Parathyroid adenoma (tissue), 2 donors: ENCODE results near the gene DCST1.

Experiments
- H2AFZ ChIP-seq: fragments of 300-600 bp; sonication (generic); one replicate; pipeline ENCODE4 v1.7.0; 2017; ENCODE audit warnings: antibody characterized with exemption, mild to moderate bottlenecking
- H3K27ac ChIP-seq: fragments of 300-600 bp; sonication (generic); one replicate; pipeline ENCODE4 v1.7.0; 2017
- H3K27me3 ChIP-seq: fragments of 300-600 bp; sonication (generic); one replicate; pipeline ENCODE4 v1.7.0; 2017; ENCODE audit warnings: low read length; ENCODE audit not compliant: control insufficient read depth, insufficient read depth
- H3K36me3 ChIP-seq: fragments of 300-600 bp; sonication (generic); one replicate; pipeline ENCODE4 v1.7.0; 2017; ENCODE audit warnings: low read length; ENCODE audit not compliant: control insufficient read depth, insufficient read depth
- H3K4me1 ChIP-seq: fragments of 300-600 bp; sonication (generic); one replicate; pipeline ENCODE4 v1.7.0; 2017; ENCODE audit warnings: control low read depth
- H3K4me2 ChIP-seq: fragments of 300-600 bp; sonication (generic); one replicate; pipeline ENCODE4 v1.7.0; 2017; ENCODE audit warnings: low read length
- H3K4me3 ChIP-seq: fragments of 300-600 bp; sonication (generic); one replicate; pipeline ENCODE4 v1.7.0; 2017; ENCODE audit warnings: low read depth, low read length
- H3K79me2 ChIP-seq: fragments of 300-600 bp; sonication (generic); one replicate; pipeline ENCODE4 v1.7.0; 2017; ENCODE audit warnings: control low read depth
- H3K9ac ChIP-seq: fragments of 300-600 bp; sonication (generic); one replicate; pipeline ENCODE4 v1.7.0; 2017; ENCODE audit warnings: mild to moderate bottlenecking
- H3K9me3 ChIP-seq: fragments of 300-600 bp; sonication (generic); one replicate; pipeline ENCODE4 v1.7.0; 2017; ENCODE audit warnings: low read length; ENCODE audit not compliant: control insufficient read depth
- TF ChIP-seq, protein P1 (sequence below): fragments of 300-600 bp; sonication (generic); IDR thresholded peaks from one replicate; pipeline ENCODE4 v1.7.0; 2017; ENCODE audit warnings: antibody characterized with exemption, mild to moderate bottlenecking
- donor health status: primary hyperparathyroidism.

The DCST1 gene

DNA sequence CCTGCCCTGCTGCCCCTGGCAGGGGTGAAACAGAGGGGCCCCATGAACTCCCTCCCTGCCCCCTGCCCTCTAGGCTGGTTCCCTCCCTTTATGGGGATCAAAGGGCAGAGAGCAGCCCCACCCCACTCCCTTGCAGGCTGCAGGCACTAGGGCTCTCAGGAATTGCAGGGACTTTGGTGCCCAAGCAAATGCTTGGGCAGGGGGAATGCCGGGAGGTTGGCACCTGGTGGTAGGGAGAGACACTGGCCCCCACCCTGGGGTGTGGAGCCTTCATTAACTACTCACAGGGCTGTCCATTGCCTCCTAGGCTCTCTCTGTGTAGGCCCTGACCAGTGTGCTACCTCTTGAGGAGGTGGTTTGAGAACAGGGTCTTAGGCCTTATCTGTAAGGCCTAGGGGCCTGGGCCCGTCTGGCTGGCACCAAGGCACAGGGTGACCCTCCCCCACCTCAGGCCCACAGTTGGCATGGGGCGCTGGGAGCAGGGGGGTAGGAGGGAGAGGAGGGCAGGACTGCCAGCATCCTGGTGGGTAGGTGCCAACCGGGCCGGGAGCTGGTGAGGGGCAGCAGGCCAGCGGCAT lies 26.3 kb upstream of the DCST1 start:
- Histone ChIP-seq H2AFZ (no peak overlapping the region), H3K9me3 (no peaks in the 10 kb centered on the region), H3K9ac (no peak overlapping the region), H3K4me1 (peaks cover 12% of the 10 kb centered on the region), H3K27me3 (no peaks in the 10 kb centered on the region), H3K27ac (no peak overlapping the region), H3K4me3 (no peak overlapping the region), H3K79me2 (peaks cover 7% of the 10 kb centered on the region), H3K36me3 (no peaks in the 10 kb centered on the region), H3K4me2 (no peak overlapping the region)
- TF ChIP-seq, protein P1, sequence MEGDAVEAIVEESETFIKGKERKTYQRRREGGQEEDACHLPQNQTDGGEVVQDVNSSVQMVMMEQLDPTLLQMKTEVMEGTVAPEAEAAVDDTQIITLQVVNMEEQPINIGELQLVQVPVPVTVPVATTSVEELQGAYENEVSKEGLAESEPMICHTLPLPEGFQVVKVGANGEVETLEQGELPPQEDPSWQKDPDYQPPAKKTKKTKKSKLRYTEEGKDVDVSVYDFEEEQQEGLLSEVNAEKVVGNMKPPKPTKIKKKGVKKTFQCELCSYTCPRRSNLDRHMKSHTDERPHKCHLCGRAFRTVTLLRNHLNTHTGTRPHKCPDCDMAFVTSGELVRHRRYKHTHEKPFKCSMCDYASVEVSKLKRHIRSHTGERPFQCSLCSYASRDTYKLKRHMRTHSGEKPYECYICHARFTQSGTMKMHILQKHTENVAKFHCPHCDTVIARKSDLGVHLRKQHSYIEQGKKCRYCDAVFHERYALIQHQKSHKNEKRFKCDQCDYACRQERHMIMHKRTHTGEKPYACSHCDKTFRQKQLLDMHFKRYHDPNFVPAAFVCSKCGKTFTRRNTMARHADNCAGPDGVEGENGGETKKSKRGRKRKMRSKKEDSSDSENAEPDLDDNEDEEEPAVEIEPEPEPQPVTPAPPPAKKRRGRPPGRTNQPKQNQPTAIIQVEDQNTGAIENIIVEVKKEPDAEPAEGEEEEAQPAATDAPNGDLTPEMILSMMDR: no peak

DNA sequence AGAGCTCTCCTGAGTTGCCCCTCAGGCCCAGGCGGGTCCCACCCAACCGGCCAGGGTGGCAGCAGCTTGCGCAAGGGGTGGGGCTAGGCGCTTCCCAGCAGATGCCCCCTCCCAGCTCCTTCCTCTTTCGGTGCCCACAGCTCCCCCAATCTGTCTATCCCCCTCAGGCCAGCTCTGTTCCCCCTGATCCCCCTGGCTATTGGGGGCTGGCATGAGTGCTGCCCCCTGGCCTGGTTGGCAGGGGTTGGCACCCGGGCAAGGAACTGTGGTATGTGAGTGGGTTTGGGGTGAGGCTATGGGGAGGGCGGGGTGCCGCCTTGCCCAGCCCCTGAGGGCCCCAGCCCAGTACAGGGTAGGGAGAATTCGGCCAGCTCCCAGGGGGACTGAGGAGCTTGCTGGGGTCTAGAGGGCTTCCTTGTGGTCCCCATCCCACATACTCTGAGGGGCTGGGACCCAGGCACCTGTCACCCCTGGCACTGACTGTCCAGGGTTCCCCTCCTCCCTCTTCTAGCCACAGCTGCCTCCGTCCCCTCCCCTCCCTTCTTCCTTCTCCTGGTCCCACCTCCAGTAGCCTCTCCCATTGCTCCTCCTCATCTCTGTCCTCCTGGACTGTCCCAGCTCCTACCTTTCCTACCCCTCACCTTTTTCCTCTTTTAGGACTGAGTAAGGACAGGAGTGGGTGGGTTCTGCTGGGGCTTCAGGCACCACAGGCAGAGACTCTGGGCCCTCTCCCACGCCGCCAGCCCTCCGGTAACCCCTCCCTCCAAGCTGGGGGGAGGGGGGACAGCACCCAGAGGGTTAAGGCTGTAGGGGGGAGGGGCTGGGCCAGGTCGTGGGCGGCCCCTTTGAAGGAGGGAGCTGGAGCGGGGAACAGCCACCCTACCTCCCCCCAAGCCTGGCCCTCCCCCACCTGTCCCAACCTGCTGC lies 25.3 kb upstream of the DCST1 start:
- H3K79me2 ChIP-seq: peaks cover 7% of the 10 kb centered on the region
- TF ChIP-seq, protein P1: no peak
- no peaks in the 10 kb centered on the region for H3K9me3 ChIP-seq
- H3K36me3 ChIP-seq: no peaks in the 10 kb centered on the region
- H3K9ac ChIP-seq: no peak overlapping the region
- H3K27me3 ChIP-seq: no peaks in the 10 kb centered on the region
- peak overlapping the region; percentile 19 for H3K4me2 ChIP-seq
- H3K4me1 ChIP-seq: peaks cover 16% of the 10 kb centered on the region
- no peak overlapping the region for H3K4me3 ChIP-seq
- peak overlapping the region; percentile 32 for H3K27ac ChIP-seq
- no peak overlapping the region for H2AFZ ChIP-seq

DNA sequence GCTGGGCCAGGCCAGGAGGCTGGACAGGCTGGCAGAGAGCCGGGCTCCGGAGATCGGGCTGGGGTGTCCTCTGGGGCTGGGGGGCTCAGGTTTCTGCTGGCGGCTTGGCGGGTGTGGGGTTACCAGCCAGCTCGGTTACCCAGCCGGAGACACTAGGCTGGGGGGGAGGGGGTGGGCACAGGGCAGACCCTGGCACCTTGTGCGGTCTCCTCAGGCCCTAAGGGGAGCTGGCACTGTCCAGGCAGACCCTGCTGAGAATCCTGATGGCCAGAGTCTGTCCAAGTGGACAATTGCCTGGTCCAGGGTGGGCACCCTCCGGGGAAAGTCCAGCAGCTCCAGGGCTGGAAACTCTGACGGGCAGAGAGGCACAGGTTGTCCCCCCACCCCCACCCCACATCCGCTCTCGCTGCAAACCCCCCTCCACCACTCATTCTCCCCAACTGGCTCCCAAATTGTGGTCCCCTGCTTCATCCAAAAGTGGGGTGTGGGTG lies 24.4 kb upstream of the DCST1 start:
- H3K27me3 ChIP-seq: no peaks in the 10 kb centered on the region
- no peak overlapping the region for H3K27ac ChIP-seq
- no peak overlapping the region for H3K4me2 ChIP-seq
- peaks cover 20% of the 10 kb centered on the region for H3K4me1 ChIP-seq
- H3K79me2 ChIP-seq: peaks cover 6% of the 10 kb centered on the region
- TF ChIP-seq, protein P1: no peak
- no peaks in the 10 kb centered on the region for H3K36me3 ChIP-seq
- H3K9me3 ChIP-seq: no peaks in the 10 kb centered on the region
- H3K4me3 ChIP-seq: no peak overlapping the region
- H3K9ac ChIP-seq: no peak overlapping the region
- H2AFZ ChIP-seq: no peak overlapping the region

DNA sequence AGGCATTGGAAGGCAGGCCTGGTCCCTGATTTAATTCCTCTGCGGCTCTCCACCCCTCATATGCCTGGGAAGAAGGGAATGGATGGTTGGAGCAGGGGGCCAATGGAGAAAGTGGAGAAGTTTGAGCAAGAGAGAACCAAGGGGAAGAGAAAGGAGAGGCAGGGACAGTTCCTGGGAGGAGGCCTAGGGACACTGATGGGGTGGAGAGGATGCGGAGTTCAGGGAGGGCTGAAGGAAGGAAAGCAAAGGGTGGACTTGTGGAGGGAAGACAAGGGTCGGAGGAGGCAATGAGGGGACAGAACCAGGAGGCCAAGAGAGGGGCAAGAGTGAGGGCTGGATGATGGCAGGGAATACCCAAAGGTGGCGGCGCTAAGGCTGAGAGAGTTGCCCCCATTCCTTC lies 23.9 kb upstream of the DCST1 start:
- Histone ChIP-seq H3K9ac (no peak overlapping the region), H2AFZ (no peak overlapping the region), H3K4me2 (no peak overlapping the region), H3K27ac (no peak overlapping the region), H3K36me3 (no peaks in the 10 kb centered on the region), H3K79me2 (peaks cover 5% of the 10 kb centered on the region), H3K4me1 (peaks cover 17% of the 10 kb centered on the region), H3K27me3 (no peaks in the 10 kb centered on the region), H3K9me3 (no peaks in the 10 kb centered on the region), H3K4me3 (no peak overlapping the region)
- TF ChIP-seq, protein P1: no peak
